ENCODE results near the gene FCN1.

Gene FCN1

DNA sequence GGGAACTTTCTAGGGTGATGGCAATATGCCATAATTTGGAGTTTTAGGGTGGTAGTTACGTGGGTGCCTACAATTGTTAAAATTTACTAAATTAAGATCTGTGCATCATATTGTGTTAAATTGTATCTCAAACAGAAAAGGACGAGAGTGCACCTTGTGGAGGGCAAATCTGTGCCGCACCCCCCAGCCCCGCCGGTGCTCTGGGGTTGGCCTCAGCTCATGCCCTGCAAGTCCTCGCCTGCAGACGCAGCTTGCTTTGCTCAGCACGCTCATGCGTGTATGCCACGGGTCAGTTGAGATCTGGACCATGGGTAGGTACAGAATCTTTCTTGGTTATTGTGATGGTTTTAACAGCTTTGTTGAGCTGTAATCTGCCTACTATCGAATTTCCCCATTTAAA, 33.7 kb upstream of the FCN1 start:
- no peak for DNase-seq (ENCODE audit: low read depth in 2 of 2)

- DNase-seq (ENCODE audit: low read depth in 2 of 2), result no peak
These were observed 32.9 kb upstream of the FCN1 start for GRCh38 chr9:134950386-134951210.

GRCh38 chr9:134949681-134950385, 32.1 kb upstream of the FCN1 start:
- DNase-seq (ENCODE audit: low read depth in 2 of 2), result no peak

DNA sequence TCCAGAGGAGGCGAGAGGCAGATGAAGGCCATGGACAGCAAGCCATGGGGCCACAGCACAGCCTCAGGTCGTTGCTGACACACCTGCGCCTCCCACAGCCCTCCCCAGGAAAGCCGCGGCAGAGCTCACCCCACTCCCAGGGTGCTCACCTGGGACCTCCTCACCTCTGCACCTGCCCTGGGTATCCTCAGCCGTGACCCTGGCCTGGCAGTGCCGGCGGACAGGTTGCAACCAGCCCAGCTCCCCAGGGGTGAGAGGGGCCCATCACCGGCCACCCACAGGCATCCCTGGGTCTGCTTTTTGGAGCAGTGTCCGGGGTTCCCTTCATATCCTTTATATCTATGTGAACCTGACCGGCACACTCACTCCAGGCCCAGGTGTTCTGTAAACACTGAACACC, 30.4 kb upstream of the FCN1 start:
- no peak for DNase-seq (ENCODE audit: low read depth in 2 of 2)

GRCh38 chr9:134947265-134947955, 29.7 kb upstream of the FCN1 start:
- no peak for DNase-seq (ENCODE audit: low read depth in 2 of 2)

GRCh38 chr9:134946663-134947062, 29.0 kb upstream of the FCN1 start:
- DNase-seq (ENCODE audit: low read depth in 2 of 2), result no peak

DNA sequence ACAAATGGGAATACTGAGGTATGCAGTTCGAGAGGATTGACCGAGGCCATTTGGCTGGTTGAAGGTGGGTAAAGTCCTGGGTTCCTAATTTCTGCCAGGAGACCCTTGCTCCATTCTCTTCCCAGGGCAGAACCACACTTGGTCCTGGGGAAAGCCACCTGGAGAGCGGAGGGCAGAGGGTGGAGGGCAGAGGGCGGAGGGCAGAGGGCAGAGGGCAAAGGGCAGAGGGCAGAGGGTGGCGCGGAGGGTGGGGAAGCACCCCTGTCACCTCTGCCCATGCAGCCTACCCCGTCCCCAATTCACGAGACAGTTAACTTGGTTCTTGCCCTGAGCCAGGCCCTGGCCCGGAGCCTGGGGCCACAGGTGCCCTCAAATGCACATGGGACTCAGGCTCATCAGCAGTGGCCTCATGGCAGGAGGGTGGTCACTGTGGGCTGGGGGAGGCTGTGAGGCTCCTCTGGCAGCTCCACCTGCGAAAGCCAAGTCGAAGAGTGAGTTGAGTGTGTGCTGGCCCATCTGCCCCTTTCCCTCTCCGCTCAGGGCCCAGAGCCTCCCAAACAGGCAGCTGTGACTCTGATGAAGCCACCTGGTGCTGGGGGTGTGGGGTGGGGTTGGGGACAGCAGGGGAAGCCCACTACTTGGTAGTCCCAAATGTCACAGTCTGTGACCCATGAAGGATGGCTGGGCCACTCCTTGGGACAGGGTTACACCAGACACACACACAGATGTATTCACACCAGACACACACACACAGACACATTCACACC, 28.0 kb upstream of the FCN1 start:
- no peak for DNase-seq (ENCODE audit: low read depth in 2 of 2)

- DNase-seq (ENCODE audit: low read depth in 2 of 2), result no peak
These were observed 27.2 kb upstream of the FCN1 start for GRCh38 chr9:134944916-134945315.

- DNase-seq (ENCODE audit: low read depth in 2 of 2), result no peak
These were observed 26.7 kb upstream of the FCN1 start for GRCh38 chr9:134944351-134944802.

DNA sequence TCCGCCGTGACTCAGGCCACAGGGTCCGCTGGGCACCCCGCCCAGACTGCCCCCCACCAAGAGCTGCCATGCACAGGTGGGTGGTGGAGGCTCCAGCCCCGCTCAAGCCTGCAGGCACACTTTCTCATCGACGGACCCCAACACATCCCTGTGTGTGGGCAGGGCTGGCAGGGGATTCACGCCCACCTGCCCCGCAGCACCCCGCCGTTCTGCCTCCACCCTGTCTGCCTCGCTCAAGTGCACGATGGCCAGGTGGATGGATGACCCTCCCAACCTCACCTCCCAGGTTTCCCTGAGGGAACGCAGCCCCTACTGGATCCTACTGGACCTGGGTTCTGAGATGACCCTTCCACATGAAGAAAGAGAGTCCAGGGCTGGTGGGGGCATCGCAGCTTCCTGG, 26.1 kb upstream of the FCN1 start:
- DNase-seq (ENCODE audit: low read depth in 2 of 2), result no peak

- DNase-seq (ENCODE audit: low read depth in 2 of 2), result no peak
These were observed 25.7 kb upstream of the FCN1 start for GRCh38 chr9:134943411-134943810.

- DNase-seq (ENCODE audit: low read depth in 2 of 2), result no peak
These were observed 25.1 kb upstream of the FCN1 start for GRCh38 chr9:134942788-134943184.

- peak in 1 of 2 experiments; percentile 1 for DNase-seq (ENCODE audit: low read depth in 2 of 2)
These were observed 24.5 kb upstream of the FCN1 start for GRCh38 chr9:134942011-134942787.

GRCh38 chr9:134940236-134941208, 22.8 kb upstream of the FCN1 start:
- no peak for DNase-seq (ENCODE audit: low read depth in 2 of 2)

- DNase-seq (ENCODE audit: low read depth in 2 of 2), result no peak
These were observed 22.1 kb upstream of the FCN1 start for GRCh38 chr9:134939836-134940235.

DNA sequence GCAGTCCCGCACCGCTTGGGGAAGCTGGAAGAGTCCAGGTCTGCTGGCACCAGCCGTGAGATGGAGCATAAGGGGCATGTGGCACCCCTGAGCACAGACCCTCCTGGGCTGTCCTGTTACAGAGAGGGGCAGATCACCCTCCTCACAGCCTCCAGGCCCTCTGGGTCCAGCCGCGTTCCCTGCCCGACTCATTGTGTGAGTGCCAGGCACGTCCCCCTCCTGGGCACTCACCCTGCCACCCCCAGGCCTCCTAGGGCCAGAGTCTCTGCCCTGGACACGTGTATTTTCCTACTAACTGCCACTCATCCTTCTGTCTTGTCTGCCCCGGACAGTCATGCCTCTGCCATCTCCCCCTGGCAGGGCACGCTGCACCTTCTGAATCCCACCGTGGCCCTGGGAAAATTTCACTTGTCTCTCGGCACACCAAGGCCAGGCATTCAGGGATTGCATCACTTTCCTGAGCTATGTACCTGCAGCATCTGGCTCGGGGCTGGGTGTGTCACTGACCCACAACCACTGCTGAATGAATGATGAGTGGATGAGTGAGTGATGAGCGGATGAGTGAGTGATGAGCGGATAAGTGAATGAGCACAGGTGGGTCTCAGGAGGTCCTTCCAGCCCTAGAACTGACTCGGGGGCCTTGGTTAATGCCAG, 21.5 kb upstream of the FCN1 start:
- DNase-seq (ENCODE audit: low read depth in 2 of 2), result no peak

DNA sequence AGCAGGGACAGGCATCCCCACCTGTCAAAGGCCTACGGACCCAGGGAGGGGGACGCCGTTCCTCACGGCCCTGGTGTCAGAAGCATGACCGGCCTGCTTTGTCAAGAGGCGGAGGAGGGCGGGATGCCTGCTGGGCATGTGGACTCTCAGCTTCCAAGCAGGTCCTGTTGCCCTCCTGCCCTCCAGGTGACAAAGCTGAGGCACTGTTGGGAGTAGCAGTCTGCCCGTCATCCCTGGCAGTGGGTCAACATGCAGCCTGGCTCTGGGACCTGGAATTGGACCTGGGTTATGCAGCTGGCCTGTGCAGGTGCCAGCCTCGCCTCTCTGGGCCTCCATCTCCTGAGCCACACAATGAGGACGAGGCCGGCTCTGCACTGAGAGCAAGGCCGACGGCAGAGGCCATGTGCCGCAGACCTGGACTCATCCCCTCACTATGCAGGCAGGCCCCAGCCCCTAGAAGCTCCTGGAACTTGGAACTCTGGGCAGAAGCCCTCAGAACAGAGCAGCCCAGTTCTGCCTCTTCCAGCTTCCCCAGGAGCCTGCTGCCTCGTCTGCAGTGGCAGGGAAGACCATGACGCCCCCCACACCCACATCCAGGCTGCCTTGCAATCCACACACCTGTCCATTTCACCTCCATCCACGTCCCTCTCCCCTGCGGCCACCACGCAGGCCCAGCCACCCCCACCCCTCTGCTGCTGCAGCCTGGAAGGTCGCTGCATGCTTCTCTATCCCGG, 20.8 kb upstream of the FCN1 start:
- DNase-seq (ENCODE audit: low read depth in 2 of 2), result no peak

DNA sequence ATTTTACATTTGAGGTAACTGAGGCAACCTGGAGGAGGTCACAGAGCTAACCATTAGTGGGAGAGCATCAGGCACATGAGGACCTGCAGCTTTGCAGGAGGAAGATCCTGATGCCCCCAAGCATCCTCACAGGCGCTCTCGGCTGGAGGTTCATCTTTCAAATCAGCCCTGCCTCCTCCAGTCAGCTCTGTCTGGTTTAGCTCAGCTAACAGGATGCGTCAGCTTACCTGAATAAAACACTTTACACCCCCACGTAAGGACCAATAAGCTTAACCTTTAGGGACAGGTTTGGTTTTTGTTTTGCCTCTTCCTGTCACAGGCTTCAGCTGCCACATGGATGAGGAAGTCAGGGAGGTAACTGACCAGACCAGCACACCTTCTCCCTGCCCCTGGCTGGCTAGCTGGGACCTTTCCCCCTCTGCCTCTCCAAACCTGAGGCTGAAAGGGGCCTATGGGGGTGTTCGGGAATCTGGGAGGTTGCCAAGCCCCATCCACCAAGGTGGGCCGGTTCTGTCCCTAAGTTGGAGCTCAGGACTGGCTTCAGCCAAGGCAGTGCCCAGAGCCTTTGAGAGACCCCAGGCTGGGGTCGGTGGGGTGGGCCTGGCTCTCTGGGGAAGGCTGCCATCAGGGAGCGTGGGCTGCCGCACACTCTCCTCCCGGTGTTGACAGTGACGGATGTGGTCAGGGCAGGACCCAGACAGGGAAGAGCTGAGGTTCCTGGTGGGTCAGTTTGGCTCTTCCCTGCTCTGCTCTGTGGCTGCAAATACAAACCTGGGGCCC, 20.0 kb upstream of the FCN1 start:
- no peak for DNase-seq (ENCODE audit: low read depth in 2 of 2)

All from fibroblast of skin of left biceps (primary cell).